Neuron (in vitro differentiated cells): Measurements from ENCODE around the gene GPN3.
"Not testable (repeated sequence)": the region's sequence is repeated elsewhere in the genome, so short reads cannot be mapped to it uniquely, and the experiment has no call there.

Experiments
- H2AFZ ChIP-seq: one replicate; pipeline ENCODE4 v1.6.1; 2013; ENCODE audit warnings: low read depth, mild to moderate bottlenecking, inconsistent platforms, low read length, moderate library complexity
- H3K27me3 ChIP-seq: one replicate; pipeline ENCODE4 v1.6.1; 2013; ENCODE audit warnings: low read length; ENCODE audit not compliant: insufficient read depth
- H3K36me3 ChIP-seq: one replicate; pipeline ENCODE4 v1.6.1; 2013; ENCODE audit warnings: low read length; ENCODE audit not compliant: insufficient read depth
- H3K4me1 ChIP-seq: one replicate; pipeline ENCODE4 v1.6.1; 2013; ENCODE audit warnings: low read length; ENCODE audit not compliant: insufficient read depth
- H3K4me3 ChIP-seq: 2 replicates; pipeline ENCODE4 v1.5.1; 2013; ENCODE audit warnings: mild to moderate bottlenecking, low read length, moderate library complexity
- H3K9me3 ChIP-seq: one replicate; pipeline ENCODE4 v1.6.1; 2013; ENCODE audit warnings: low read length

Gene GPN3

GRCh38 chr12:110466791-110467190 is 1.3 kb downstream of the GPN3 start:
- Histone ChIP-seq H3K27me3 (no peaks in the 10 kb centered on the region), H3K4me1 (peaks cover 14% of the 10 kb centered on the region), H2AFZ (no peak overlapping the region), H3K4me3 (peak overlapping the region; percentile 89), H3K9me3 (no peaks in the 10 kb centered on the region), H3K36me3 (peaks cover 28% of the 10 kb centered on the region)

GRCh38 chr12:110465765-110466164 is 2.3 kb downstream of the GPN3 start:
- not testable (repeated sequence) for H2AFZ ChIP-seq, H3K9me3 ChIP-seq, H3K27me3 ChIP-seq, H3K4me3 ChIP-seq
- Histone ChIP-seq H3K36me3 (peaks cover 37% of the 10 kb centered on the region), H3K4me1 (peaks cover 14% of the 10 kb centered on the region)

GRCh38 chr12:110465024-110465423 is 3.0 kb downstream of the GPN3 start:
- Histone ChIP-seq H3K9me3 (no peaks in the 10 kb centered on the region), H3K4me3 (no peak overlapping the region), H3K27me3 (no peaks in the 10 kb centered on the region), H3K4me1 (peaks cover 14% of the 10 kb centered on the region), H2AFZ (no peak overlapping the region), H3K36me3 (peaks cover 43% of the 10 kb centered on the region)

- not testable (repeated sequence) for H3K9me3 ChIP-seq, H3K4me3 ChIP-seq, H3K27me3 ChIP-seq, H2AFZ ChIP-seq, H3K4me1 ChIP-seq
- peaks cover 62% of the 10 kb centered on the region for H3K36me3 ChIP-seq
These were observed 6.9 kb downstream of the GPN3 start for GRCh38 chr12:110461189-110461588.

GRCh38 chr12:110458756-110459155 is 9.3 kb downstream of the GPN3 start:
- Histone ChIP-seq H3K27me3 (no peaks in the 10 kb centered on the region), H3K4me1 (peaks cover 5% of the 10 kb centered on the region), H3K4me3 (no peak overlapping the region), H3K36me3 (peaks cover 63% of the 10 kb centered on the region), H3K9me3 (peaks cover 4% of the 10 kb centered on the region), H2AFZ (no peak overlapping the region)

GRCh38 chr12:110453569-110454296 is 14.3 kb downstream of the GPN3 start:
- Histone ChIP-seq H3K27me3 (no peaks in the 10 kb centered on the region), H3K4me3 (no peak overlapping the region), H3K36me3 (peaks cover 41% of the 10 kb centered on the region), H2AFZ (no peak overlapping the region), H3K4me1 (peaks cover 2% of the 10 kb centered on the region), H3K9me3 (peaks cover under 1% of the 10 kb centered on the region)

DNA sequence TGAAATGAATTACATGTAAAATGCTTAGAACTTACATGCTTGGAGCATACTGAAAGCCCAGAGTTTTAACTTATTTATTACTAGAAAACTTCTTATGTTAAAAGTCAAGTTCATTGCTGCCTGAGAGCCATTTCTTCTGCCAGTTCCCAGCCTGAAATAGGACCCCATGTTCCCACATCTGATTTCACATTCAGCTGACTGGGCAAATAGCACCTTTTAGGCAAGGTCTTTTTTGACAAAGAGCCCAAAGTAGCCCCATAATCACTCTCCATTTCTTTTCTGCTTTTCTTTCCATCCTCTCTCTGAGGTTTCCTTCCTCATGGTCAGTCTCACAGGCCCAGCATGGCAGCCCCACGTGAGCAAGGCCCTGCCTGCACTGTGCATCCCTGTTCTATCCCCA is 16.8 kb downstream of the GPN3 start:
- Histone ChIP-seq H3K27me3 (no peaks in the 10 kb centered on the region), H3K9me3 (no peaks in the 10 kb centered on the region), H3K4me1 (no peaks in the 10 kb centered on the region), H3K36me3 (peaks cover 38% of the 10 kb centered on the region), H2AFZ (no peak overlapping the region), H3K4me3 (no peak overlapping the region)

- Histone ChIP-seq H3K4me3 (peak within 1 kb of the TSS; percentile 72), H3K27me3 (no peaks in the 10 kb centered on the region), H3K36me3 (peaks cover 32% of the 10 kb centered on the region), H2AFZ (peak within 1 kb of the TSS; percentile 25), H3K4me1 (no peaks in the 10 kb centered on the region), H3K9me3 (no peaks in the 10 kb centered on the region)
These were observed 18.1 kb downstream of the GPN3 start, which contains the start of gene ARPC3 for GRCh38 chr12:110449799-110450497. TSS of gene ARPC3 (minus strand) at chr12:110450337. CDS start at chr12:110450260, 77 bp downstream.

DNA sequence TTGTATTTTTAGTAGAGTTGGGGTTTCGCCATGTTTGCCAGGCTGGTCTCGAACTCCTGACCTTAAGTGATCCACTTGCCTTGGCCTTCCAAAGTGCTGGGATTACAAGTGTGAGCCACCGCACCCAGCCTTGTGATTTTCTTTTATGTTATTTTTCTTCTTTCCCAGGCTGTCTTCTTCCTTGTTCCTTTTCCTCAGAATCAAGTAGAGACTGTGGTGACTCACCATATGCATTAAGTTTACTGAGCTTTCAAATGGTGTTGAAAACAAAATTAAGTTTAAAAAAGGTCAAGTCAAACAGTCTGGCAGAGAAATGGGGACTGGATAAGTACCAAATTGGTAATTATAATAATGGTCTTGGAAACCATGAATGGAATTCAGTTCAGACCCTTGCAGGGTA is 23.6 kb downstream of the GPN3 start:
- Histone ChIP-seq H3K27me3 (no peaks in the 10 kb centered on the region), H3K36me3 (peaks cover 50% of the 10 kb centered on the region), H3K4me1 (no peaks in the 10 kb centered on the region), H3K9me3 (no peaks in the 10 kb centered on the region), H2AFZ (no peak overlapping the region), H3K4me3 (no peak overlapping the region)

- Histone ChIP-seq H3K36me3 (peaks cover 49% of the 10 kb centered on the region), H3K4me1 (no peaks in the 10 kb centered on the region), H3K9me3 (no peaks in the 10 kb centered on the region), H2AFZ (no peak overlapping the region), H3K27me3 (no peaks in the 10 kb centered on the region), H3K4me3 (no peak overlapping the region)
These were observed 31.8 kb downstream of the GPN3 start for GRCh38 chr12:110436231-110436630.

GRCh38 chr12:110431957-110432587 is 36.0 kb downstream of the GPN3 start:
- no peak overlapping the region for H2AFZ ChIP-seq
- H3K27me3 ChIP-seq = no peaks in the 10 kb centered on the region
- peaks cover 20% of the 10 kb centered on the region for H3K36me3 ChIP-seq
- H3K9me3 ChIP-seq = no peaks in the 10 kb centered on the region
- H3K4me3 ChIP-seq = no peak overlapping the region
- no peaks in the 10 kb centered on the region for H3K4me1 ChIP-seq

- H3K36me3 ChIP-seq, H3K9me3 ChIP-seq, H2AFZ ChIP-seq, H3K27me3 ChIP-seq, H3K4me3 ChIP-seq, H3K4me1 ChIP-seq: not testable (repeated sequence)
These were observed 38.4 kb downstream of the GPN3 start for GRCh38 chr12:110429676-110430075.

DNA sequence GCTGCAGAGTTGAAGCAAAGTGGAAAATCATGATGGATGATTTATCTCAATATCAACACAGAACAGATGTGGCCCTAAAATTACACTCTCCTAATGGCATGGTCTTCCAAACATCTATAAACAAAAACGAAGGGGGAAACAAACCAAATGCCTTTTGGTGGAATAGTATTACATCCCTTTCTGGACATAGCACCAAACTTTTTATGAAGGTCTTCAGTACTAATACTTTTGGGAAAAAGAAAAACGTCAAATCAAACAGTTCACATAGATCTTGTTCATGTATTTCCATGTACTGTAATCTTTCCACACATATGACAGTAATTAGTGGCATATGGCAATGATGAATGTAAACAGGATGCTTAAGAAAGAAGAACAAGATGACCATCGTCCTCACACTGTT is 41.7 kb downstream of the GPN3 start:
- H2AFZ ChIP-seq = no peak overlapping the region
- no peaks in the 10 kb centered on the region for H3K4me1 ChIP-seq
- no peaks in the 10 kb centered on the region for H3K36me3 ChIP-seq
- no peaks in the 10 kb centered on the region for H3K27me3 ChIP-seq
- no peak overlapping the region for H3K4me3 ChIP-seq
- H3K9me3 ChIP-seq = no peaks in the 10 kb centered on the region
